Measurements from ENCODE around the gene UBR4.

The UBR4 gene

DNA sequence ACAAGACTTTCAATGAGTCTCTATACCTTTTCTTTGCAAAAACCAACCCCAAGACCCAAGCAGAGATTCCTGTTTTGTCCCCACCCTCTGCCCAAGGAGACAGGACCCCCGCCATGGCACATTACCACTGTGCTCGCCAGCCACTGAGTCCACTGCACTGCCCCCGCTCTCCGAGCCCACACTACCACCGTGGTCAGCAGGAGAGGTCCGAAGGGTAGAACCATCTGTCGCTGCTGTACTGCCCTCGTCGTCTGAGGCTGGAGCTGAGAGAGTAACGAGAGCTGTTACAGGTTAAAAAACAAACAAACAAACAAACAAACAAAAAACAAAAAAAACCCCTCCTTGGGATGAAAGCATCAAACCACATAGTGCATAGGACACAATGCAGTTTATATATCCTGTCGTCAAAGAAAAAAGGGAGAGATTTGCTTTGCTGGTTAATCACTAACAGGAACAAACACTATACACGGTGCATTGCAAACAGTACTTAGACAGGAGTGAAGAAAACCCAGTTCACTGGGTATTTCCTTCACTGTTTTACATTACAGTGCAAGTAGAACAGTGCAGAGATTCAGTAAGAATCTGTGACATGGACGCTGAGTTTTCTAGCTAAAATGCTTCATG, 71.0 kb downstream of the UBR4 start:
- no peak for DNase-seq (ENCODE audit: low read depth)

DNA sequence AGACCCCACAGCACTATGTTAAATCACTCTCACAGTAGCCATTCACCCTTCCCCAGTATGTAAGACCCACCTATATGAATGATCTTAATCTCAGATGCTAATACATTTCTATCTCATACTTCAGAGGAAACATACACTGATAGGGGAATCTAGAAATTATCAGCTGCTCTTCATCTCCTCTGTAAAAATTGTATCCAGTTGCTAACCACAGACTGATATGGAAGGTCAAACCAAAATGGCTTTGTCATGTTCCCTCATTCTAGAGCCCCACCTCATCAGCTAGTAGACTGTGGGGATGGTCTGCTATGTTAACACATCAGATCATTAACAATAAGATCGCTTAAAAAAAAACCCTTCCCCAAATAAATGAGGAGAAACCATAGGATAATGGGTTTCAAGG, 71.7 kb downstream of the UBR4 start:
- DNase-seq (ENCODE audit: low read depth) = no peak

DNA sequence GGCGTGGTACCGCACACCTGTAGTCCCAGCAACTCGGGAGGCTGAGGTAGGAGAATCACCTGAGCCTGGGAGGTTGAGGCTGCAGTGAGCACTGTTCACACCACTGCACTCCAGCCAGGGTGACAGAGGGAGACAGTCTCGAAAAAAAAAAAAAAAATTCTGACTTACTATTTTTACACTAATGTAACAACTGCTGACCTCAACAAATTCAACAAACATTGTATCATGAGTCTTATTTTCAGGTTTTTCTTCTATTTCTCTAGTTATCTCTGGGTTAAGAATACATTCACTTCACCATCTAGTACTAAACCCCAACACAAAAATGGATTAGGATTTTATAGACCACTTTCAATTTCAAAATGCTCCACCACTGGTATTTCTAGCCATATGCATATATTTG, 72.9 kb downstream of the UBR4 start:
- no peak for DNase-seq (ENCODE audit: low read depth)

DNA sequence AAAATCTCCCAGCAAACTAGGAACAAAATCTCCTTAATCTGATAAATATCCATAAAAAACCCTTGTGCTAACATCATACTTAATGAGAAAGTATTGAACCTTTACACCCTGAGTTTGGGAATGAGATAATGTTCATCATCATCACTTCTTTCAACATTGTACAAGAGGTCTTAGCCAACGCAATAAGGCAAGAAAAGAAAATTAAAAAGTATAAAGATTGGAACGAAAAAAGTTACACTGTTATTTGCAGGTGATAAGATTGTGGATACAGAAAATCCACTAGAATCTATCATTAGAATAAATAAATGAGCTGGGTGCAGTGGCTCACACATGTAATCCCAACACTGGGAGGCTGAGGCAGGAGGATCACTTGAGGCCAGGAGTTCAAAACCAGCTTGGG, 76.7 kb downstream of the UBR4 start:
- DNase-seq (ENCODE audit: low read depth) = no peak

- DNase-seq (ENCODE audit: low read depth) = no peak
Observed at GRCh38 chr1:19130468-19130867, 79.6 kb downstream of the UBR4 start.

DNA sequence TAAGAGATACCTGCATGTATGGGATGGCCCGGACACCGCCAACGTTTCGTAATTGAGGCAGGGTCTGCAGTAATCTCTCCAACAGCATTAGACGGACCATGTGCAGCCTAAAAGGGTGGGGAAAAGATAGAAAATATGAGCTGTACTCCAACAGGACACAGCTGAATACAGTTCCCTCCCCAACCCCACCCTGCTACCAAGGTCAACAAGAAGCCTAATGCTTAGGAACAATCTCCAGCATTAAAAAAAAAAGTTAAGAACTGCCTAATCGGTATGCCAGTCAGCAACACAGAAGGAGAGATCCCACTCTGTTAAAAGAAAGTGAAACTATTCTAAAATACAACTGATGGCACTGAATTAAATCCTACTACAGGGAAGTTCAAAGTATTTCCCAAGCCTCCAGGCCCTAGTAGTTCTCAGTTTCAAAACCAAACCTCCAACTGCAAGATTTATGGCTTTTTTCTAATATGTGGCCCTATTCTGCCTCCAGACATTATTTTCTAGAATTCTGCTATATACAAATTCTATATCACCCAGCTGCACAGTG, 81.0 kb downstream of the UBR4 start:
- DNase-seq (ENCODE audit: low read depth) = no peak

DNA sequence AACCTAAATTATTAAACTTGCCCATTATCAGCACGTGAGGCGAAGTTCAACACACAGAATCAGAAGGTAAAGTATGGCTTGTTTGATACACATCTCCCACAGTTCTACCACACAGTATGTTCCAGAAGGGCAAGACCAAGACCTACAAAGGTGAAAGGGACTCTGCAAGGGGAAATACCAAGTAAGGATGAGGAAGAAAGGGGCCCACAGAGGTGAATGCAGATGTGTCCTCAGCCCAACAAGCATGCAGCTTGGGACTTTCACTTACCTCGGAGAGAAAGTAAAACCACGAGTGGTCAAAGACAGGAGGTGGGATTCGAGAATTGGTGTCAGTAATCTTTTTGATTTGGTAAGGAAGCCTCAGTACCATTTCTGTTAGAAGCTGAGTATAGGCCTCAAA, 85.8 kb downstream of the UBR4 start:
- DNase-seq (ENCODE audit: low read depth) = peak; percentile 59

DNA sequence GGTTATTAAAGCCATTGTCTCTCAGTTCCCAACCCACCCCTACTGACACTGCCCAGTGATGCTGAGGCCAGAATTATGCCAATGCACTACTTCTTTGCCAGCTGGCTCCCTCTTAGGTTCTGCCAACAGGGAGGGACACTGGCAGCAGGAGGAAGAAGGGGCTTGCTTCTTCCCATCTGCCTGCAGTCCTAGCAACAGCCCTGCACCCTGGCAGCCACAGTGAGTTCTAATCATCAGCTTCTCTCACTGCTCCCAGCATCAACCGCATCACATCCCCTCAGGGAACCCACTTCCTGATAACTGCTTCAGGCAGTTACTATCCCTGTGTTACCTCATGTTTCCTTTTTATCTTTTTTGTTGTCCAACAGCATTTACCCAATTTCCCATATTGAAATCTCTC, 86.2 kb downstream of the UBR4 start:
- DNase-seq (ENCODE audit: low read depth) = peak; percentile 82

GRCh38 chr1:19122668-19123067, 87.4 kb downstream of the UBR4 start:
- no peak for DNase-seq (ENCODE audit: low read depth)

- DNase-seq (ENCODE audit: low read depth) = no peak
Observed at GRCh38 chr1:19121192-19121591, 88.9 kb downstream of the UBR4 start.

GRCh38 chr1:19120070-19120469, 90.0 kb downstream of the UBR4 start:
- no peak for DNase-seq (ENCODE audit: low read depth)

GRCh38 chr1:19115082-19115808, 94.8 kb downstream of the UBR4 start:
- no peak for DNase-seq (ENCODE audit: low read depth)

GRCh38 chr1:19113697-19114092, 96.4 kb downstream of the UBR4 start:
- peak; percentile 15 for DNase-seq (ENCODE audit: low read depth)

DNA sequence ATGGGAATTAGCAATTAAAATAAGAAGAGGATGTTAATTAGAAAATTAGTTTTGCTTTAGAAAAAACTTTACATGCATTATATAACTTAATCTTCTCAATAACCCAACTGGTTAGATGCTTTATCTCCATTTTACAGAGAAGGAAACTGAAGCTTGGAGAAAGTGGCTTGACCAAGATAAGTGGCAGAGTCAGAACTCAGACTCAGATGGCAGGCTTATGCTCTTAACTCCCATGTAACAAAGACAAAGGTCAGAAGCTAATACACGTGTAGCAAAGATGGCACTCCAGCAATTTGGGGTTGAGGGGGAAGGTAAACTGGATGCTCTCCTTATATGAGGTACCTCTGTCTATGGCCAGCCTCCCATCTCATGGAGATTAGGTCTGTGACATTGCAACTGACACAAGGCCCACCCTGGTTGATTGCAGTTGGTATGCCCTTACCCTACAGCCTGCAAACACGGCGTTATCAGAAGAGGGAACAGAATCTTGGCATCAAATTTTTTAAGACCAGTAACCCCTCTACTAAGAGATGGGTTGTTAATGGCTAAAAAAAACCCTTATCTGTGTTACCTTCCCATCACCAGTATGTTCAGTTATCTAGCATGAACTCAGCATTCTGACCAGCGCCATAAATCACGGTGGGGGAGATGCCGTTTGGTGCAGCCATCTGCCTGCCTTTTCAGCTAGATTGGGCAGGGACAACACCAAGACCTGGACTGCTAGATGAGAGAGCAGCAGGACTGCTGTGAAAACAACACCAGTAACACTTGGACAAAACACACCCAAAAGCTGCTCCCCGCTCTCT, 97.0 kb downstream of the UBR4 start:
- DNase-seq (ENCODE audit: low read depth) = no peak

GRCh38 chr1:19110257-19110927, 99.7 kb downstream of the UBR4 start:
- no peak for DNase-seq (ENCODE audit: low read depth)

GRCh38 chr1:19109545-19109944, 100.5 kb downstream of the UBR4 start:
- no peak for DNase-seq (ENCODE audit: low read depth)

DNA sequence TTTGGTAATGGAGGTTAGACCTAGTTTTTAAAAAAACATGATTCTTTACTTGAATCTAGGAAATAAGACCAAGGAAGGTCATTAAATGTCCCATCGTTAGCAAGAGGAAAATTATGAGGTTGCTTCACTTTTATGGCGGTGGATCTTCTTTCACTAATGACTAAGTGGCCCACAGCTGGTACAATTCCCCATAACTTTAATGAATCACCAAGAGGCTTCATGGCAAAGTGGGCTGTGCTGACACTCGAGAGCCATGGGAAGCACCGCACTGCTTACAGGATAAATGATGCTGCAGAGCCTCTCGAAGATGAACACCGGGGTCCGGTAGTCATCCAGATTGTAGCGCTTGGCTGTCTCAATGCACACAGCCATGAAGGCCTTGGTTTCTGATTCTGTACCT, 108.8 kb downstream of the UBR4 start:
- DNase-seq (ENCODE audit: low read depth) = no peak

DNA sequence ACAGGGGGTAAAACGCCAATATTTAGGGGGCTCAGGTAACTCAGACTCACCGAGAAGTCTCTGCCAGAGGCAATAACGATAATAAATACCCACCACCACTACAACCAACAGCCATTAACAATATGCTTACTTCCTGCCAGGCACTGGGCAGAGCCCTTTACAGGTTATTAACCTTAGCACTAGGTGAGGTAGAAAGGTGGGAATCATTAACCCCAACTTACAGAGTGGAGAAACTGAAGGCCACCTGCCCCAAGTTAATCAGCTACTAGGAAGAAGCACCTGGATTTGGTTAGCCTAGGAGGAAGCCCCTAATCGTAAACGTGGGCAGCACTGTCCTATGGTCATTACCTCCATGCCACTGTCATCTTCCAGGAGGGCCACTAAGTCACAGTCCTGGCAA, 110.0 kb downstream of the UBR4 start:
- DNase-seq (ENCODE audit: low read depth) = no peak

GRCh38 chr1:19096990-19097389, 113.1 kb downstream of the UBR4 start:
- DNase-seq (ENCODE audit: low read depth) = no peak

- DNase-seq (ENCODE audit: low read depth) = no peak
Observed at GRCh38 chr1:19096036-19096833, 113.8 kb downstream of the UBR4 start.

DNA sequence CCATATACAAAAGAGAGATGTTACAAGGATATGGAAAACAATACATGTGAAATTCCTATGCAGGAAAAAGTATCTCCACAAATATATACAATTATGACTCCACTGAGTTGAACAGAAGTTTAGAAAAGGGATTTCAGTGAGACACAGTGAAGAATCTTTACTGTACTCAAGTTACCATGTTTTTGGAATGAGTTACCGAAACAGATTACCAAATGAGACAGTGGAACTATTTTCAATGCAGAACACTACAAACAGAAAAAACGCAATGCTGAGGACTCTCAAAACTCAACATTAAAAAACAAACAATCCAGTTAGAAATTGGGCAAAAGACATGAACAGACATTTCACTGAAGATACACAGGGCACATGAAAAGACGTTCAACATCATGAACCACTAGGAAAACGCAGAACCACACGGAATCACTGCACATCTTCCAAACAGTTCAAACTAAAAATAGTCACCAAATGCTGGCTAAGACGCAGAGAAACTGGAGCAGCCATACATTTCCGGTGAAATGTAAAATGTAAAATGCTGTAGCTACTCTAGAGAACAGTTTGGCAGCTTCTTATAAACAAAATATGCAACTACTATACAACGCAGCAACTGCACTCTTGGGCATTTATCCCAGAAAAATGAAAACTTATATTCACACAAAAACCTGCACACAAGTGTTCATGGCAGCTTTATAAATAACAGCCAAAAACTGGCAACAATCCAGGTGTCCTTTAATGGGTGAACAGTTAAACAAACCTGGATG, 118.7 kb downstream of the UBR4 start:
- no peak for DNase-seq (ENCODE audit: low read depth)

Measured in CMK (cell line).